Left lung (tissue), 10 donors: ENCODE results near the gene RALA. TPM values are rescaled to one million over a fixed set of nuclear protein-coding genes. Genes with fewer than 3 reads are reported as not detected.

ENCODE experiments used
- ATAC-seq: fragments of 200-7000 bp; cut with Tn5 transposase; one replicate; pipeline ENCODE4 v1.9.1; 2020; ENCODE audit warnings: moderate library complexity
- DNase-seq, 4 donors: peaks; one replicate each; pipeline ENCODE4 v3.0.0-alpha.2; 2013 to 2020
- H3K27ac ChIP-seq, 2 donors: fragments of 200-600 bp; sonication (generic) in 1 of 2; one replicate each; pipeline versions ENCODE4 v1.5.0 to v1.8.0; 2020 to 2021
- H3K27me3 ChIP-seq, 2 donors: fragments of 200-600 bp; sonication (generic) in 1 of 2; one replicate each; pipeline versions ENCODE4 v1.5.0 to v1.8.0; 2020 to 2021
- H3K36me3 ChIP-seq, 2 donors: fragments of 200-600 bp; sonication (generic) in 1 of 2; one replicate each; pipeline versions ENCODE4 v1.5.0 to v1.8.0; 2020 to 2021
- H3K4me1 ChIP-seq, 2 donors: fragments of 200-600 bp; one replicate each; pipeline ENCODE4 v1.8.0; 2021
- H3K4me3 ChIP-seq, 2 donors: fragments of 200-600 bp; sonication (generic) in 1 of 2; one replicate each; pipeline versions ENCODE4 v1.5.0 to v1.8.0; 2020 to 2021; ENCODE audit warnings: mild to moderate bottlenecking in 1 of 2
- H3K9me3 ChIP-seq, 2 donors: fragments of 200-600 bp; sonication (generic) in 1 of 2; one replicate each; pipeline versions ENCODE4 v1.5.0 to v1.8.0; 2020 to 2021
- CTCF ChIP-seq, 2 donors: fragments of 200-600 bp; sonication (generic) in 1 of 2; IDR thresholded peaks; one replicate each; pipeline versions ENCODE4 v1.5.0 to v1.8.0; 2021; ENCODE audit warnings: antibody characterized with exemption in 2 of 2
- intact Hi-C, 2 donors: fragments of 100-400 bp; cut with DNase I; formaldehyde crosslinking; loops; one replicate each; pipeline versions ENCODE4 v1.11.2 to v1.14.2; 2022
- polyA plus RNA-seq, 6 donors: library from polyadenylated mRNA; unstranded; fragments of 120-200 nt; gene quantifications; one replicate each; pipeline ENCODE4 v1.2.1, GENCODE V29; 2013; ENCODE audit not compliant: insufficient read length in 6 of 6
- total RNA-seq, 2 donors: library from RNA; stranded (reverse); fragmentation: NEBNext Ultra II Directional; extraction: Animal tissue kit (Norgen Biotek cat#: 25700); gene quantifications; one replicate each; pipeline ENCODE4 v1.2.1, GENCODE V29; 2021
- donor health status: DM: no; HTN: yes; CAD: no.
- donor health status: DM: no; HTN: no; CAD: no.

RALA gene
- total and polyA plus RNA-seq, 8 donors, result 45.8 to 114 (median 91.5) TPM

GRCh38 chr7:39714447-39715091, 91.2 kb downstream of the RALA start:
- Histone ChIP-seq H3K4me3 (no peak overlapping the region), H3K36me3 (no peaks in the 10 kb centered on the region), H3K9me3 (peaks cover 4 to 24% of the 10 kb centered on the region in 2 donors), H3K27ac (no peak overlapping the region), H3K27me3 (no peaks in the 10 kb centered on the region), H3K4me1 (no peaks in the 10 kb centered on the region)
- intact Hi-C loops, result no loop called here
- ATAC-seq (no peak), DNase-seq (no peak)
- no peak for TF ChIP-seq CTCF (IDR thresholded peaks at IDR 0.05)

GRCh38 chr7:39720586-39720985, 97.2 kb downstream of the RALA start:
- TF ChIP-seq CTCF (IDR thresholded peaks at IDR 0.05), result no peak
- intact Hi-C loops, result no loop called here
- ATAC-seq, result peak; percentile 94
- peak in 3 of 4 donors; percentile 23 to 72 (median 51) for DNase-seq
- Histone ChIP-seq H3K36me3 (no peaks in the 10 kb centered on the region), H3K27me3 (no peaks in the 10 kb centered on the region), H3K27ac (peak overlapping the region in 1 of 2 donors; percentile 37), H3K4me1 (no peaks in the 10 kb centered on the region), H3K4me3 (no peak overlapping the region), H3K9me3 (peaks cover 0 to 3% of the 10 kb centered on the region in 2 donors)

- Histone ChIP-seq H3K4me3 (no peak overlapping the region), H3K4me1 (no peaks in the 10 kb centered on the region), H3K27me3 (no peaks in the 10 kb centered on the region), H3K27ac (no peak overlapping the region), H3K36me3 (no peaks in the 10 kb centered on the region), H3K9me3 (no peaks in the 10 kb centered on the region)
- DNase-seq (no peak), ATAC-seq (no peak)
- TF ChIP-seq CTCF (IDR thresholded peaks at IDR 0.05), result no peak
- intact Hi-C loops, result no loop called here
Observed at GRCh38 chr7:39721345-39721744, 98.0 kb downstream of the RALA start.

GRCh38 chr7:39721919-39722597, 98.7 kb downstream of the RALA start:
- ATAC-seq (no peak), DNase-seq (no peak)
- Histone ChIP-seq H3K36me3 (no peaks in the 10 kb centered on the region), H3K4me3 (no peak overlapping the region), H3K9me3 (no peaks in the 10 kb centered on the region), H3K27ac (no peak overlapping the region), H3K27me3 (no peaks in the 10 kb centered on the region), H3K4me1 (no peaks in the 10 kb centered on the region)
- no peak for TF ChIP-seq CTCF (IDR thresholded peaks at IDR 0.05)
- intact Hi-C loops, result no loop called here

GRCh38 chr7:39727231-39728012, 104.0 kb downstream of the RALA start:
- no peak for DNase-seq
- H3K27me3 ChIP-seq, result no peaks in the 10 kb centered on the region
- H3K36me3 ChIP-seq, result no peaks in the 10 kb centered on the region
- peaks cover under 1 to 5% of the 10 kb centered on the region in 2 donors for H3K4me1 ChIP-seq
- ATAC-seq, result peak; percentile 33
- H3K9me3 ChIP-seq, result no peaks in the 10 kb centered on the region
- no peak overlapping the region for H3K27ac ChIP-seq
- intact Hi-C loops, result no loop called here
- H3K4me3 ChIP-seq, result no peak overlapping the region
- no peak for TF ChIP-seq CTCF (IDR thresholded peaks at IDR 0.05)
